NB4 (cell line): ENCODE measurements around the gene FAM161B.
"Not testable (repeated sequence)": the region's sequence is repeated elsewhere in the genome, so short reads cannot be mapped to it uniquely, and the experiment has no call there.

Experiments used
- POLR2A ChIP-seq: IDR thresholded peaks from 2 replicates; pipeline ENCODE4 v1.6.1; 2011; ENCODE audit warnings: mild to moderate bottlenecking; ENCODE audit not compliant: insufficient read length; ENCODE audit errors: extremely low read depth
- TF ChIP-seq, protein P1 (sequence below): IDR thresholded peaks from one replicate; pipeline ENCODE4 v1.5.1; 2012; ENCODE audit warnings: low read depth, low read length
- TF ChIP-seq, protein P2 (sequence below): IDR thresholded peaks from 2 replicates; pipeline ENCODE4 v1.6.1; 2011; ENCODE audit warnings: low read depth, low read length

DNA sequence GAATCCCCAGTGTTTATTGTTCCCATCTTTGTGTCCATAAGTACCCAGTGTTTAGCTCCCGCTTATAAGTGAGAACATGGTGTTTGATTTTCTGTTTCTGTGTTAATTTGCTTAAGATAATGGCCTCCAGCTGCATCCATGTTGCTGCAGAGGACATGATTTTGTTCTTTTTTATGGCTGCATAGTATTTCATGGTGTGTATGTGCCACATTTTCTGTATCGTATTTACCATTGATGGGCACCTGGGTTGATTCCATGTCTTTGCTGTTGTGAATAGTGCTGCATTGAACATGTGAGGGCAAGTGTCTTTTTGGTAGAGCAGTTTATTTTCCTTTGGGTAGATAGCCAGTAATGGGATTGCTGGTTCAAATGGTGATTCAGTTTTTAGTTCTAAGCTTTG lies 30.4 kb downstream of the FAM161B start:
- not testable (repeated sequence) for TF ChIP-seq POLR2A
- TF ChIP-seq, protein P1, sequence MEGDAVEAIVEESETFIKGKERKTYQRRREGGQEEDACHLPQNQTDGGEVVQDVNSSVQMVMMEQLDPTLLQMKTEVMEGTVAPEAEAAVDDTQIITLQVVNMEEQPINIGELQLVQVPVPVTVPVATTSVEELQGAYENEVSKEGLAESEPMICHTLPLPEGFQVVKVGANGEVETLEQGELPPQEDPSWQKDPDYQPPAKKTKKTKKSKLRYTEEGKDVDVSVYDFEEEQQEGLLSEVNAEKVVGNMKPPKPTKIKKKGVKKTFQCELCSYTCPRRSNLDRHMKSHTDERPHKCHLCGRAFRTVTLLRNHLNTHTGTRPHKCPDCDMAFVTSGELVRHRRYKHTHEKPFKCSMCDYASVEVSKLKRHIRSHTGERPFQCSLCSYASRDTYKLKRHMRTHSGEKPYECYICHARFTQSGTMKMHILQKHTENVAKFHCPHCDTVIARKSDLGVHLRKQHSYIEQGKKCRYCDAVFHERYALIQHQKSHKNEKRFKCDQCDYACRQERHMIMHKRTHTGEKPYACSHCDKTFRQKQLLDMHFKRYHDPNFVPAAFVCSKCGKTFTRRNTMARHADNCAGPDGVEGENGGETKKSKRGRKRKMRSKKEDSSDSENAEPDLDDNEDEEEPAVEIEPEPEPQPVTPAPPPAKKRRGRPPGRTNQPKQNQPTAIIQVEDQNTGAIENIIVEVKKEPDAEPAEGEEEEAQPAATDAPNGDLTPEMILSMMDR: not testable (repeated sequence)
- TF ChIP-seq, protein P2, sequence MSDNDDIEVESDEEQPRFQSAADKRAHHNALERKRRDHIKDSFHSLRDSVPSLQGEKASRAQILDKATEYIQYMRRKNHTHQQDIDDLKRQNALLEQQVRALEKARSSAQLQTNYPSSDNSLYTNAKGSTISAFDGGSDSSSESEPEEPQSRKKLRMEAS: not testable (repeated sequence)
